ENCODE results near the gene CLN6.
"Not testable (repeated sequence)": the region's sequence is repeated elsewhere in the genome, so short reads cannot be mapped to it uniquely, and the experiment has no call there.

Gene CLN6

GRCh38 chr15:68205558-68205944 is 24.0 kb downstream of the CLN6 start:
- no peaks in the 10 kb centered on the region for H3K27me3 ChIP-seq (ENCODE audit: control insufficient read depth, insufficient read depth, low read length)
- H3K36me3 ChIP-seq (ENCODE audit: control insufficient read depth, insufficient read depth, low read length): peaks cover 16% of the 10 kb centered on the region; the same call in 1 of the 2 replicates
- H3K9me3 ChIP-seq (ENCODE audit: control insufficient read depth, insufficient read depth, low read length): no peaks in the 10 kb centered on the region
- no peak overlapping the region for H3K4me3 ChIP-seq (ENCODE audit: low read depth, low read length)
- H3K4me1 ChIP-seq (ENCODE audit: control insufficient read depth, insufficient read depth, low read length): peaks cover 32% of the 10 kb centered on the region
- H3K9ac ChIP-seq (ENCODE audit: low read depth, low read length): no peak overlapping the region
- no peak overlapping the region for H3K27ac ChIP-seq (ENCODE audit: low read depth, low read length)

DNA sequence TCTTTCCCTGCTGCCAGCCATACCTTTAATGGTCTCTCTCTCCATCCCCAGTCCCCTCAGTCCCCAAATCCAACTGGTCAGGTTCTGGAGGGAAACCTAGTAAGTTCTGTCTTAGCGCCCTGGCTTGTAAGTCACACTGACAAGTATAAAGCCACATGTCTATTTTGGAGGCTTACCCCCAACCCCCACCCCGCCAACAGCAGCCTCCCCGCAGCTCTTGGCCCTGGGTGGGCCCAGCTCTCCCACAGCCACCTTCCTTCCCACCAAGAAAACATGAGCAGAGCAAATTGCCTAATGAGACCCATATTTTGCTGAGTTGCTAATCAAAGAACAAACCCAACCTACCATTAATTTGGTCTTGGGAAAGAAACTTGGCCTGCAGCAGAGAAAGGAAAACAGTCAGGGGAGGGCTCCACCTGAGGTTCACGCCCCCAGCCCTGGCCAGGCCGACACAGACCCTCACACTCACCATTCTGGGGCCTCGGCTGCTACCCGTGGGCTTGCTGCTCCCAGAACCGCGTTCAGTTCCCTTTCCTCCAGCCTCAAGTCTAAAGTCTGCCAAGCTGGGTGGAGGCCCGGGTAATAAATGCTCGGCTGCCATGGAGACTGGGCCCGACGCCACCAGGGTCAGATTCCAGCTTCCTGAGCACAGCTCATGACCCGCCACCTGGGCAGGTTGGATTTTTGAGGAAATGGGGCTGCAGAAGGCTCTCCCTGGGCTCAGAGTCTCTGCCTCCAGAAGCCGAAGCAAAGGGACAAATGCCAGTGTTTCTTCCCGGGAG is 24.6 kb downstream of the CLN6 start, which contains the start of gene CALML4:
Gene CALML4 (minus strand): TSS at position 557 of the 782 bp plus-strand sequence. CDS start 85 bp downstream, at position 472.
- Histone ChIP-seq H3K4me3 (ENCODE audit: low read depth, low read length) (no peak within 1 kb of the TSS), H3K4me1 (ENCODE audit: control insufficient read depth, insufficient read depth, low read length) (peaks cover 34% of the 10 kb centered on the region), H3K27me3 (ENCODE audit: control insufficient read depth, insufficient read depth, low read length) (no peaks in the 10 kb centered on the region), H3K9me3 (ENCODE audit: control insufficient read depth, insufficient read depth, low read length) (no peaks in the 10 kb centered on the region), H3K27ac (ENCODE audit: low read depth, low read length) (peak within 1 kb of the TSS; percentile 14), H3K36me3 (ENCODE audit: control insufficient read depth, insufficient read depth, low read length) (peaks cover 16% of the 10 kb centered on the region; the same call in 1 of the 2 replicates), H3K9ac (ENCODE audit: low read depth, low read length) (no peak within 1 kb of the TSS)

- Histone ChIP-seq H3K4me1 (ENCODE audit: control insufficient read depth, insufficient read depth, low read length) (peaks cover 34% of the 10 kb centered on the region), H3K9ac (ENCODE audit: low read depth, low read length) (no peak overlapping the region), H3K27ac (ENCODE audit: low read depth, low read length) (no peak overlapping the region), H3K27me3 (ENCODE audit: control insufficient read depth, insufficient read depth, low read length) (no peaks in the 10 kb centered on the region), H3K36me3 (ENCODE audit: control insufficient read depth, insufficient read depth, low read length) (peaks cover 13% of the 10 kb centered on the region; the same call in 1 of the 2 replicates), H3K4me3 (ENCODE audit: low read depth, low read length) (no peak overlapping the region), H3K9me3 (ENCODE audit: control insufficient read depth, insufficient read depth, low read length) (no peaks in the 10 kb centered on the region)
Measured at GRCh38 chr15:68204361-68204760, 25.2 kb downstream of the CLN6 start.

GRCh38 chr15:68203956-68204355 is 25.6 kb downstream of the CLN6 start:
- Histone ChIP-seq H3K9ac (ENCODE audit: low read depth, low read length) (no peak overlapping the region), H3K9me3 (ENCODE audit: control insufficient read depth, insufficient read depth, low read length) (no peaks in the 10 kb centered on the region)

GRCh38 chr15:68203486-68203885 is 26.0 kb downstream of the CLN6 start:
- Histone ChIP-seq H3K9me3 (ENCODE audit: control insufficient read depth, insufficient read depth, low read length) (no peaks in the 10 kb centered on the region), H3K4me3 (ENCODE audit: low read depth, low read length) (no peak overlapping the region), H3K27me3 (ENCODE audit: control insufficient read depth, insufficient read depth, low read length) (no peaks in the 10 kb centered on the region), H3K9ac (ENCODE audit: low read depth, low read length) (no peak overlapping the region), H3K27ac (ENCODE audit: low read depth, low read length) (no peak overlapping the region), H3K36me3 (ENCODE audit: control insufficient read depth, insufficient read depth, low read length) (peaks cover 5% of the 10 kb centered on the region; the same call in 1 of the 2 replicates), H3K4me1 (ENCODE audit: control insufficient read depth, insufficient read depth, low read length) (peaks cover 34% of the 10 kb centered on the region)

More at GRCh38 chr15:68203956-68204355, 25.6 kb downstream of the CLN6 start:
- peaks cover 9% of the 10 kb centered on the region; the same call in 1 of the 2 replicates for H3K36me3 ChIP-seq (ENCODE audit: control insufficient read depth, insufficient read depth, low read length)
- peaks cover 34% of the 10 kb centered on the region for H3K4me1 ChIP-seq (ENCODE audit: control insufficient read depth, insufficient read depth, low read length)
- no peak overlapping the region for H3K4me3 ChIP-seq (ENCODE audit: low read depth, low read length)
- no peaks in the 10 kb centered on the region for H3K27me3 ChIP-seq (ENCODE audit: control insufficient read depth, insufficient read depth, low read length)
- no peak overlapping the region for H3K27ac ChIP-seq (ENCODE audit: low read depth, low read length)

DNA sequence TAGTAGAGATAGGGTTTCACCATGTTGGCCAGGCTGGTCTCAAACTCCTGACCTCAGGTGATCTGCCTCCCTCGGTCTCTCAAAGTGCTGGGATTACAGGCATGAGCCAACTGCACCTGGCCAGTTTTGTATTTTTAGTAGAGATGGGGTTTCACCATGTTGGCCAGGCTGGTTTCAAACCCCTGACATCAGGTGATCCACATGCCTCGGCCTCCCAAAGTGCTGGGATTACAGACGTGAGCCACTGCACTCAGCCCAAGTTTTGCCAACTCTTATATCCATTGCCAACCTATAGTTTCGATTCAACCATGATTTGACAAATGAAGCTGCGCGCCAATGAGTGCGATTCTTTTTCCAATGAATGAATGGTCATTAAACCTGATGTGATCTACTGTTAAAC is 26.5 kb downstream of the CLN6 start:
- H3K4me3 ChIP-seq (ENCODE audit: low read depth, low read length); H3K27me3 ChIP-seq (ENCODE audit: control insufficient read depth, insufficient read depth, low read length); H3K9ac ChIP-seq (ENCODE audit: low read depth, low read length); H3K9me3 ChIP-seq (ENCODE audit: control insufficient read depth, insufficient read depth, low read length); H3K27ac ChIP-seq (ENCODE audit: low read depth, low read length); H3K36me3 ChIP-seq (ENCODE audit: control insufficient read depth, insufficient read depth, low read length): not testable (repeated sequence)
- peaks cover 34% of the 10 kb centered on the region for H3K4me1 ChIP-seq (ENCODE audit: control insufficient read depth, insufficient read depth, low read length)

DNA sequence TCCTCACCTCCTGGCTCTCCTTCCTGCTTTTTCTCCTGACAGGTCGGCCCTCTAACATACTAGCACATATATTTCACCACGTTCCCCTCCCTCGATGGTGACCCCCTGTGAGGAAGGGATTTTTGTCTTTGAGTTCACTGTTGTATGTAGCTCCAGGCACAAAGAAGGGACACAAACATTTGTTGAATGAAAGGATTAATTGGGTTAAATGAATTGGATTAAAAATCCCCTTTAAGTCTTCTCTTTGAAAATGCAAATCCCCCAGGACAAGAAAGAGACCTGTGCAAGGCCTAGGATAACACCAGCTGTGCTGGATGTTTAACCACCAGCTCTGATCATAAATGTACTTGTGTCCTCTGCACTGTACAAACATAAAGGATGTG is 27.7 kb downstream of the CLN6 start:
- Histone ChIP-seq H3K27ac (ENCODE audit: low read depth, low read length) (no peak overlapping the region), H3K9me3 (ENCODE audit: control insufficient read depth, insufficient read depth, low read length) (no peaks in the 10 kb centered on the region), H3K9ac (ENCODE audit: low read depth, low read length) (no peak overlapping the region), H3K4me3 (ENCODE audit: low read depth, low read length) (no peak overlapping the region), H3K27me3 (ENCODE audit: control insufficient read depth, insufficient read depth, low read length) (no peaks in the 10 kb centered on the region), H3K36me3 (ENCODE audit: control insufficient read depth, insufficient read depth, low read length) (no peaks in the 10 kb centered on the region), H3K4me1 (ENCODE audit: control insufficient read depth, insufficient read depth, low read length) (peaks cover 32% of the 10 kb centered on the region)

DNA sequence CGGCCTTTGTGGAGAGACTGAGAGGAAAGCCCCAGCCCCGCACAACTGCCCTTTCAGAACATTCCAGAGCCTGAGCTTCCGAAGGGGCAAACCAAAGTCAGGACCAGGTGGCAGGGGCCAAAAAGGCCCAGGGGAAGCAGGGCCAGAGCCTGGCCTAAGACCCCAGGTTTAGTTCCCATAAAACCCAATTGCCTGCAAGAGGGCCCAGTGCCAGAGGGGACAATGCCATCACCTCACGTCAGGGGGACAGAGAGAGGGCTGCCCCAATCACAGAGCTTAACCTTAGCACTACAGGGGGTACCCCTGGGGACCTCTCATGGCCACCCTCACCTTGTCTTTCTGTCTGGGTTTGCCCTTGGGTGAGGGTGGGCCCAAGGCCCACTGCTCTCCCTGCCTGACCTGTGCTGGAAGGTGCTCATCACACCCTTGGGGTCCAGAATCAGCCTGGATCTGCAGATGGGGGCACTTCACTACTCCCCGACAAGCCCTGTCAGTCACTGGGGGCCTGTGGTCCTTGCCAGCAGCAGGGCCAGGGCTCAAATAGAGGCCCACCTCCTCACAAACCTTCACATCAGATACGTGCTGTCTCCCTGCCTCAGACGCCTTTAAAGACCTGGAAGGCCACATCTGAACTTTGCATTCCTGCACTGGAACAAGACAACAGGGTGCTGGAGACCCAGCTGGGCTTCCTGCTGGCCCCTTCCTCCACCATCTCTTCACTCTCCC is 28.2 kb downstream of the CLN6 start:
- H3K9ac ChIP-seq (ENCODE audit: low read depth, low read length): no peak overlapping the region

GRCh38 chr15:68200016-68200861 is 29.3 kb downstream of the CLN6 start:
- Histone ChIP-seq H3K4me1 (ENCODE audit: control insufficient read depth, insufficient read depth, low read length) (peaks cover 16% of the 10 kb centered on the region), H3K27me3 (ENCODE audit: control insufficient read depth, insufficient read depth, low read length) (no peaks in the 10 kb centered on the region), H3K9ac (ENCODE audit: low read depth, low read length) (no peak overlapping the region), H3K9me3 (ENCODE audit: control insufficient read depth, insufficient read depth, low read length) (no peaks in the 10 kb centered on the region), H3K36me3 (ENCODE audit: control insufficient read depth, insufficient read depth, low read length) (no peaks in the 10 kb centered on the region), H3K4me3 (ENCODE audit: low read depth, low read length) (no peak overlapping the region), H3K27ac (ENCODE audit: low read depth, low read length) (no peak overlapping the region)

More for the DNA sequence above, 28.2 kb downstream of the CLN6 start:
- H3K4me3 ChIP-seq (ENCODE audit: low read depth, low read length): no peak overlapping the region
- H3K36me3 ChIP-seq (ENCODE audit: control insufficient read depth, insufficient read depth, low read length): no peaks in the 10 kb centered on the region
- H3K4me1 ChIP-seq (ENCODE audit: control insufficient read depth, insufficient read depth, low read length): peaks cover 26% of the 10 kb centered on the region
- peak overlapping the region; percentile 21 for H3K27ac ChIP-seq (ENCODE audit: low read depth, low read length)
- no peaks in the 10 kb centered on the region for H3K27me3 ChIP-seq (ENCODE audit: control insufficient read depth, insufficient read depth, low read length)
- no peaks in the 10 kb centered on the region for H3K9me3 ChIP-seq (ENCODE audit: control insufficient read depth, insufficient read depth, low read length)

GRCh38 chr15:68199340-68199739 is 30.2 kb downstream of the CLN6 start:
- Histone ChIP-seq H3K27ac (ENCODE audit: low read depth, low read length) (no peak overlapping the region), H3K9me3 (ENCODE audit: control insufficient read depth, insufficient read depth, low read length) (no peaks in the 10 kb centered on the region), H3K9ac (ENCODE audit: low read depth, low read length) (no peak overlapping the region), H3K27me3 (ENCODE audit: control insufficient read depth, insufficient read depth, low read length) (no peaks in the 10 kb centered on the region), H3K4me1 (ENCODE audit: control insufficient read depth, insufficient read depth, low read length) (peaks cover 16% of the 10 kb centered on the region), H3K36me3 (ENCODE audit: control insufficient read depth, insufficient read depth, low read length) (no peaks in the 10 kb centered on the region), H3K4me3 (ENCODE audit: low read depth, low read length) (no peak overlapping the region)
